Lower leg skin (tissue), 3 donors: ENCODE results near the gene HGFAC.

Source experiments
- POLR2A ChIP-seq, 2 donors: fragments of 450-650 bp; IDR thresholded peaks; one replicate each; pipeline ENCODE4 v1.6.1; 2016 to 2017; ENCODE audit warnings: antibody characterized with exemption in 2 of 2, mild to moderate bottlenecking in 1 of 2, moderate library complexity in 1 of 2
- TF ChIP-seq, protein P1 (sequence below), 3 donors: fragments of 450-650 bp; IDR thresholded peaks; one replicate each; pipeline ENCODE4 v1.5.1; 2016; ENCODE audit warnings: antibody characterized with exemption in 3 of 3, mild to moderate bottlenecking in 3 of 3, moderate library complexity in 2 of 3

DNA sequence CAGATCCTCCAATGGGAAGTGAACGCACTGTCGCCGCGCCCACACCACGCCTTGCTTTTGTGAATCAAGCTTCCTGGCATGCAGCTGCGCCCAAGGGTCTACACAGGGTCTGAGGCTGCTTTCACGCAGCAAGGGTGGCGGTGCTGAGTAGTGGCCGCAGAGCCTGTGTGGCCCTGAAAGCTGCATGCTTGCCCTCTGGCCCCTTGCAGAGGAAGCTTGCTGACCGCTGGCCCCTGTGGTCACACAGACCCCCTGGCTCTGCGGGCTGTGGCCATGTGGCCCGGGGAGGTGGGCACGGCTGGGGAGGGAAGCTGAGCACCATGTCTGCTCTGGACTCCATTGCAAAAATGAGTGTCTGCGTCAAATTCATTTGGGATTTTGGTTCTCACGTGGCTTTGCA is 30.1 kb downstream of the HGFAC start:
- no peak for TF ChIP-seq POLR2A (IDR thresholded peaks at IDR 0.05)
- TF ChIP-seq, protein P1, sequence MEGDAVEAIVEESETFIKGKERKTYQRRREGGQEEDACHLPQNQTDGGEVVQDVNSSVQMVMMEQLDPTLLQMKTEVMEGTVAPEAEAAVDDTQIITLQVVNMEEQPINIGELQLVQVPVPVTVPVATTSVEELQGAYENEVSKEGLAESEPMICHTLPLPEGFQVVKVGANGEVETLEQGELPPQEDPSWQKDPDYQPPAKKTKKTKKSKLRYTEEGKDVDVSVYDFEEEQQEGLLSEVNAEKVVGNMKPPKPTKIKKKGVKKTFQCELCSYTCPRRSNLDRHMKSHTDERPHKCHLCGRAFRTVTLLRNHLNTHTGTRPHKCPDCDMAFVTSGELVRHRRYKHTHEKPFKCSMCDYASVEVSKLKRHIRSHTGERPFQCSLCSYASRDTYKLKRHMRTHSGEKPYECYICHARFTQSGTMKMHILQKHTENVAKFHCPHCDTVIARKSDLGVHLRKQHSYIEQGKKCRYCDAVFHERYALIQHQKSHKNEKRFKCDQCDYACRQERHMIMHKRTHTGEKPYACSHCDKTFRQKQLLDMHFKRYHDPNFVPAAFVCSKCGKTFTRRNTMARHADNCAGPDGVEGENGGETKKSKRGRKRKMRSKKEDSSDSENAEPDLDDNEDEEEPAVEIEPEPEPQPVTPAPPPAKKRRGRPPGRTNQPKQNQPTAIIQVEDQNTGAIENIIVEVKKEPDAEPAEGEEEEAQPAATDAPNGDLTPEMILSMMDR (IDR thresholded peaks at IDR 0.05), result no peak
